ENCODE measurements around the gene TMEM178B.

The TMEM178B gene

DNA sequence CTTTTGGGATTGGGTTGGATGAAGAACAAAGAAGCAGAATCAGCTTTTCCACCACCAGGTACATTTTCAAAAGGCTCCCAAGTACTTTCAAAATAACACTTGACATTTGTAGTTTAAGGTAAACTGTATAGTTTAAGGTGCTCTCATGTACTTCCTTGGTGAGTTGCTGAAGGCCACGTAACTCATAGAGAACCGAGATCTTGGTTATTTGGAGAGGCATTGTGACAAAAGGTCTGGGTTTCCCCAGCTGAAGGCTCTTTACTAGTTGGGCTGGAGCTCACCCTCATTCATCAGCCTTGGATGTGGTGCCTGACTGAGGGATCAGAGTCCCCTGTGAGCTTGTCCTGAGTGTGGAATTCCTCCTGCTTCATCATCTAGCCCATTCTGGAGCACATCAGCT, 191.8 kb downstream of the TMEM178B start:
- DNase-seq: no peak

DNA sequence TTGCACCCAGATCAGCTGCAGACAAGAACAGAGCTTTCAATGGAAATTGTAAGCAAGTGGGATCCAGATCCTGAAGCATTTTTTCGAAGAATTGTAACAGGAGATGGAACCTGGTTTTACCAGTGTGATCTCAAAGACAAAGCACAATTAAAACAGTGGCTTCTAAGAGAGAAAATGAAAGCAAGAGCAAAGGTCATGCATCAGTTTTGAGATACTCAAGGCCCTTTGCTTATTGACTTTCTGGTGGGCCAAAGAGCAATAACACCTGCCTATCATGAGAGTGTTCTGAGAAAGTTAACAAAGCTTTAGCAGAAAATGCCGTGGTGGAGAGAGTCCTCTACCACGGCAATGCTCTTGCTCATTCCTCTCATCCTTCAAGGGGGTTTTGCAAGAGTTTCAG, 194.8 kb downstream of the TMEM178B start:
- no peak for DNase-seq

DNA sequence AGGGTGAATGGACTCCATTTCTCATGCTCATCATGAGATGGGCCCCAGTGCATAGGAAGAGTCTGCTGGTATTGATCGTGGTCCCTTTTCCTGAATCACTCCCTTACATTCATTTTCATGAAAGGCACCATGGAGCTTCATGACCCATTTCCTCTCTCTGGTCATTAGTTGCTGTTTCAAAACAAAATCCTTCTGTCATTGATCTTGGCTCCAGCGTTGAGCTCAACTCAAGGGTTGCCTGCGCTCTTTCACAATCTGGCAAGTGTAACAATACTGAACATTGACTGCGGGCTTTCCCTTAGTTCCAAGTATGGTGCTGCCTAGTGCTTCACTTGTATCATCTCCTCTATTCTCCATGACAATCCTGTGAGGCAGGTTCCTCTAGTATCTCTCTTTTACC, 197.6 kb downstream of the TMEM178B start:
- no peak for DNase-seq

GRCh38 chr7:141272417-141272816, 198.6 kb downstream of the TMEM178B start:
- DNase-seq: no peak

- no peak for DNase-seq
Measured at GRCh38 chr7:141275350-141275749, 201.5 kb downstream of the TMEM178B start.

GRCh38 chr7:141276031-141276430, 202.2 kb downstream of the TMEM178B start:
- no peak for DNase-seq

- DNase-seq: no peak
Measured at GRCh38 chr7:141280100-141280499, 206.2 kb downstream of the TMEM178B start.

GRCh38 chr7:141281311-141281710, 207.4 kb downstream of the TMEM178B start:
- no peak for DNase-seq

GRCh38 chr7:141286522-141286921, 212.7 kb downstream of the TMEM178B start:
- no peak for DNase-seq

GRCh38 chr7:141287936-141288335, 214.1 kb downstream of the TMEM178B start:
- DNase-seq: no peak

- DNase-seq: no peak
Measured at GRCh38 chr7:141288626-141289025, 214.8 kb downstream of the TMEM178B start.

- DNase-seq: no peak
Measured at GRCh38 chr7:141290365-141290764, 216.5 kb downstream of the TMEM178B start.

GRCh38 chr7:141290973-141291372, 217.1 kb downstream of the TMEM178B start:
- DNase-seq: no peak

DNA sequence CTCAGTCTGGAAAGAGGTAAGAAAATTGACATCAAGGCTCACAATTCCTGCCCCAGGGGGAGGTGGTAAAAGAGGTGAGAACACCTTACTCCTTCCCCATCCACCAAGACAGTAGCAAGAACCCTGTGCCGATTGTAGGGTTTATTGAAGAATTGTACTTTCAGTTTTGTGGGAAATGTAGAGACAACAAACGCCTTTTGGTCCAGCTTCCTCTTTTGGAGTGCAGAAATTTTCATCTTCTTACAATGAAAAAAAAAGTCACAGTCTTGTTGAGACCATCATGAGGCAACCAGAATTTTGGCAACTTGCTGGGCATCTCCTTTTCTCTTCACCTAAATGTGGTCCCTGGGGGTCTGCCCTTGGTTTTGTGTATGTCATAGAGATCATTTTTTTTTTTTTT, 217.7 kb downstream of the TMEM178B start:
- DNase-seq: no peak

- no peak for DNase-seq
Measured at GRCh38 chr7:141294143-141294829, 220.4 kb downstream of the TMEM178B start.

DNA sequence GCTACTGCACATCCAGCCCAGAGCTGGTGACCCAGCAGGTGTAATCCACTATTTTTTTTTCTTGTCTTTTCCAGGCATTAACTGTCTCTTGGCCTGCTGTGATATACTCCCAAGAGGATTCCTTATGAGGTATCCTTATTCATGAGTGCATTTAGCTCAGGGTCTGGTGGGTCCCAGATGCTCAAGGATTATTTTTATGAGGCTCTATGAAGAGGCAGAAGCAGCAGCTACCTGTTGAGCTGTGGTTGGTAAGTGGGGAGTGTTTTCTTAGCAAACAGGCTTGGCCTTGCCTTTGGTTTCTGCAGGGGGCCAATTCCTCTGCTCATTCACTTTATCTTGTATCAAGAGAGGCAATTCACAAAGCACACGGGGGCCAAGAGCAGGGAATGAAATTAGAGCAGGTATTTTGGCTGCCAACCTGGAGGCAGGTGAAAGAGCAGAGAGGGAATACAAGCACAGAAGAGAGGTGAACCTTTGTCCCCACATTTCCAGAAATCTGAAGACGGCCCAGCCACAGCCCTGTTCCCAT, 221.6 kb downstream of the TMEM178B start:
- no peak for DNase-seq

- no peak for DNase-seq
Measured at GRCh38 chr7:141300816-141301215, 227.0 kb downstream of the TMEM178B start.

GRCh38 chr7:141301544-141301943, 227.7 kb downstream of the TMEM178B start:
- no peak for DNase-seq

- DNase-seq: no peak
Measured at GRCh38 chr7:141302617-141303016, 228.8 kb downstream of the TMEM178B start.

GRCh38 chr7:141304291-141304690, 230.4 kb downstream of the TMEM178B start:
- no peak for DNase-seq

GRCh38 chr7:141306081-141306480, 232.2 kb downstream of the TMEM178B start:
- DNase-seq: no peak

GRCh38 chr7:141312395-141312794, 238.5 kb downstream of the TMEM178B start:
- DNase-seq: no peak

GRCh38 chr7:141312828-141313521, 239.1 kb downstream of the TMEM178B start:
- DNase-seq: no peak

DNA sequence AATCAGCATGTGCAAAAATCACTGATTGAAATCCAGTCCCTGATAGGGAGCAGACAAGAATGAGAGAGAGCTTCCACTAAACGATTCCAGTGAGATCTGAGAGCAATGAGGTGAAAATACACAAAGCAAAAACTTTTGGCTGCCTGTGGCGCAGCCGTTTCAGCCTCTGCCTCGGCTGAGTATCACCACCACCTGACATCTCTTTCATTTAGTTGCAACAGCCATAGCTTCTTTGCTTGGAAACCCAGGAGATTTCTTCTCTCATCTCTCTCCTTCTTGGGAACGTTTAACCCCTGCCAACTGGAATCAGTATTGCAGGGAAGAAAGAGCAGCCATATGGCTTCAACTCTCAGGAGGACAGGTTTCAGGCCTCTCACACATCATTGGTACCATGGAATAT, 240.0 kb downstream of the TMEM178B start:
- DNase-seq: no peak

Data from CD4-positive, alpha-beta T cell treated with Interleukin-10 for 1 hour (primary cell).